ENCODE data around the gene PRR22.

DNA sequence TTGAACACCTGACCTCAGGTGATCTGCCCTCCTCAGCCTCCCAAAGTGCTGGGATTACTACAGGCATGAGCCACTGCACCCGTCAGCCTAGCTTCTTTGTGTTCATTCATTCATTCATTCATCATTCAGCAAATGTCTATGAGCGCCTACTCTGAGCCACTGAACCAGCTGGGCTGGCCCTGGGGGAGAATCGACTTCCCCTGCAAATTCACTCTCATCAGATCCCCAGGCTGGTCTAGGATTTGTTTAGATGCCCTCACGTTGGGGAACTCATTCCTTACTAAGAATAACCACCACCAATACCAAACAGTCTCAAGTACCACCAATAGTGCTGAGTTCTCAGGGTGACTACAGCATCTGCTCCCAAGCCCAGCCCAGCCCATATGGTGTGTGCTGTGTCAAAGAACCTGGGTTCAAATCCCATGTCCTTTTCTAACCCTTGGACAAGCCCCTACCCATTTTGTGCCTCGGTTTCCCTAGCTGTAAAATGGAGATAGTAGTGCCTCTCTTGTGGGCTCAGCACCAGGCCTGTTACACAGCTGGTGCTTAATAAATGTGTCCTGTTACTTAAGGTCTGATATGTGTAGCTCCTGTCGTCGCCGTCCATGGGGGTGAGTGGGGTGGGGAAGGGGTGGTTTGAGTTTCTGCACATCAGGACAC is 37.1 kb upstream of the PRR22 start:
- TF ChIP-seq, protein P1, sequence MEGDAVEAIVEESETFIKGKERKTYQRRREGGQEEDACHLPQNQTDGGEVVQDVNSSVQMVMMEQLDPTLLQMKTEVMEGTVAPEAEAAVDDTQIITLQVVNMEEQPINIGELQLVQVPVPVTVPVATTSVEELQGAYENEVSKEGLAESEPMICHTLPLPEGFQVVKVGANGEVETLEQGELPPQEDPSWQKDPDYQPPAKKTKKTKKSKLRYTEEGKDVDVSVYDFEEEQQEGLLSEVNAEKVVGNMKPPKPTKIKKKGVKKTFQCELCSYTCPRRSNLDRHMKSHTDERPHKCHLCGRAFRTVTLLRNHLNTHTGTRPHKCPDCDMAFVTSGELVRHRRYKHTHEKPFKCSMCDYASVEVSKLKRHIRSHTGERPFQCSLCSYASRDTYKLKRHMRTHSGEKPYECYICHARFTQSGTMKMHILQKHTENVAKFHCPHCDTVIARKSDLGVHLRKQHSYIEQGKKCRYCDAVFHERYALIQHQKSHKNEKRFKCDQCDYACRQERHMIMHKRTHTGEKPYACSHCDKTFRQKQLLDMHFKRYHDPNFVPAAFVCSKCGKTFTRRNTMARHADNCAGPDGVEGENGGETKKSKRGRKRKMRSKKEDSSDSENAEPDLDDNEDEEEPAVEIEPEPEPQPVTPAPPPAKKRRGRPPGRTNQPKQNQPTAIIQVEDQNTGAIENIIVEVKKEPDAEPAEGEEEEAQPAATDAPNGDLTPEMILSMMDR (IDR thresholded peaks at IDR 0.05; ENCODE audit: low read depth, low read length): no peak
- TF ChIP-seq, protein P2, sequence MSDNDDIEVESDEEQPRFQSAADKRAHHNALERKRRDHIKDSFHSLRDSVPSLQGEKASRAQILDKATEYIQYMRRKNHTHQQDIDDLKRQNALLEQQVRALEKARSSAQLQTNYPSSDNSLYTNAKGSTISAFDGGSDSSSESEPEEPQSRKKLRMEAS (IDR thresholded peaks at IDR 0.05; ENCODE audit: low read depth, low read length): no peak
- no peak for TF ChIP-seq POLR2A (IDR thresholded peaks at IDR 0.05; ENCODE audit: extremely low read depth, insufficient read length)
